GM23248 (cell line): ENCODE measurements around the gene HAPSTR1. TPM values are rescaled to one million over a fixed set of nuclear protein-coding genes. Genes with fewer than 3 reads are reported as not detected.

Experiments
- DNase-seq: peaks from one replicate; pipeline ENCODE4 v3.0.0-alpha.2; 2015
- H2AFZ ChIP-seq: fragments of 200-600 bp; sonication (generic); 2 replicates; pipeline ENCODE4 v1.6.1; 2016; ENCODE audit warnings: antibody characterized with exemption
- H3F3A ChIP-seq: fragments of 200-600 bp; sonication (generic); 2 replicates; pipeline ENCODE4 v1.6.1; 2016; ENCODE audit warnings: mild to moderate bottlenecking, antibody characterized with exemption, mixed run types; ENCODE audit not compliant: insufficient read depth
- H3K27ac ChIP-seq: fragments of 200-600 bp; sonication (generic); 2 replicates; pipeline ENCODE4 v1.5.1; 2016; ENCODE audit warnings: mild to moderate bottlenecking
- H3K27me3 ChIP-seq: fragments of 200-600 bp; sonication (generic); replicated peaks from 2 replicates; pipeline ENCODE4 v1.6.1; 2016; ENCODE audit warnings: mild to moderate bottlenecking; ENCODE audit not compliant: insufficient read depth
- H3K36me3 ChIP-seq: fragments of 200-600 bp; sonication (generic); 2 replicates; pipeline ENCODE4 v1.6.1; 2016; ENCODE audit warnings: low read depth, mild to moderate bottlenecking
- H3K4me1 ChIP-seq: fragments of 200-600 bp; sonication (generic); 2 replicates; pipeline ENCODE4 v1.6.1; 2016; ENCODE audit warnings: mild to moderate bottlenecking; ENCODE audit not compliant: insufficient read depth
- H3K4me2 ChIP-seq: fragments of 200-600 bp; sonication (generic); one replicate; pipeline ENCODE4 v1.6.1; 2016; ENCODE audit warnings: mild to moderate bottlenecking; ENCODE audit not compliant: unreplicated experiment
- H3K4me3 ChIP-seq: fragments of 200-600 bp; sonication (generic); 2 replicates; pipeline ENCODE4 v1.5.1; 2016; ENCODE audit warnings: mild to moderate bottlenecking
- H3K79me2 ChIP-seq: fragments of 200-600 bp; sonication (generic); 2 replicates; pipeline ENCODE4 v1.6.1; 2016; ENCODE audit warnings: mild to moderate bottlenecking; ENCODE audit not compliant: insufficient read depth
- H3K9ac ChIP-seq: fragments of 200-600 bp; sonication (generic); 2 replicates; pipeline ENCODE4 v1.6.1; 2016; ENCODE audit warnings: mild to moderate bottlenecking
- H3K9me2 ChIP-seq: fragments of 200-600 bp; sonication (generic); 2 replicates; pipeline ENCODE4 v1.6.1; 2016; ENCODE audit warnings: mixed run types, mild to moderate bottlenecking, moderate library complexity; ENCODE audit not compliant: insufficient read depth
- H3K9me3 ChIP-seq: fragments of 200-600 bp; sonication (generic); one replicate; pipeline ENCODE4 v1.6.1; 2017; ENCODE audit warnings: low read depth
- H4K20me1 ChIP-seq: fragments of 200-600 bp; sonication (generic); 2 replicates; pipeline ENCODE4 v1.6.0; 2016; ENCODE audit not compliant: insufficient read depth
- EZH2 ChIP-seq: fragments of 200-600 bp; sonication (generic); IDR thresholded peaks from 2 replicates; pipeline ENCODE4 v1.6.1; 2018; ENCODE audit warnings: antibody characterized with exemption, mild to moderate bottlenecking; ENCODE audit not compliant: insufficient read depth, poor library complexity, severe bottlenecking
- EZH2phosphoT487 ChIP-seq: fragments of 200-600 bp; sonication (generic); IDR thresholded peaks from 2 replicates; pipeline ENCODE4 v1.6.1; 2018; ENCODE audit warnings: antibody characterized with exemption, moderate library complexity, mild to moderate bottlenecking, low read depth; ENCODE audit not compliant: insufficient read depth
- WGBS, 2 experiments: methylation state at CpG; one replicate each; pipeline ENCODE4 v1.1.6; 2015 to 2017; ENCODE audit warnings: low lambda C conversion rate in 2 of 2, low coverage in 1 of 2; ENCODE audit errors: missing lambda C conversion rate in 2 of 2; 5-methylcytosine and 5-hydroxymethylcytosine counted together
- in situ Hi-C: fragments of 300-500 bp; cut with MboI; formaldehyde crosslinking; loops from 2 replicates; pipeline ENCODE4 v1.15.0; 2020
- polyA plus RNA-seq: library from polyadenylated mRNA; unstranded; fragments of >200 nt; fragmentation: Nextera tagmentation; extraction: Ambion mirVana; gene quantifications from 2 replicates; pipeline ENCODE4 v1.2.1, GENCODE V29; 2016
- total RNA-seq: library from RNA; depleted of rRNA; stranded (reverse); fragments of >200 nt; shearing (Covaris generic); gene quantifications from 2 replicates; pipeline ENCODE4 v1.2.3, GENCODE V29; 2014

HAPSTR1 gene
- total and polyA plus RNA-seq, 2 experiments from 2014 or later: 11.7 to 79.2 TPM

GRCh38 chr16:9122342-9122741 is 30.9 kb downstream of the HAPSTR1 start:
- in situ Hi-C loops: no loop called here
- Histone ChIP-seq H3K27ac (0 out of 2 replicates have a peak overlapping the region, but pooled peaks have one; percentile 3), H3K36me3 (peaks cover 46% of the 10 kb centered on the region), H3K4me1 (peaks cover 40% of the 10 kb centered on the region), H3K9me3 (no peaks in the 10 kb centered on the region), H3K27me3 (no peaks in the 10 kb centered on the region), H3K9me2 (no peaks in the 10 kb centered on the region), H2AFZ (no peak overlapping the region), H3K9ac (no peak overlapping the region), H4K20me1 (peaks cover 26% of the 10 kb centered on the region), H3K79me2 (peaks cover 95% of the 10 kb centered on the region), H3K4me2 (no peak overlapping the region), H3F3A (peaks cover 58% of the 10 kb centered on the region), H3K4me3 (no peak overlapping the region)
- DNase-seq: no peak
- TF ChIP-seq EZH2phosphoT487 (no peak), EZH2 (no peak)
- 88 to 92% methylated on average over 5 of the region's 5 CpGs for WGBS, 2 experiments

DNA sequence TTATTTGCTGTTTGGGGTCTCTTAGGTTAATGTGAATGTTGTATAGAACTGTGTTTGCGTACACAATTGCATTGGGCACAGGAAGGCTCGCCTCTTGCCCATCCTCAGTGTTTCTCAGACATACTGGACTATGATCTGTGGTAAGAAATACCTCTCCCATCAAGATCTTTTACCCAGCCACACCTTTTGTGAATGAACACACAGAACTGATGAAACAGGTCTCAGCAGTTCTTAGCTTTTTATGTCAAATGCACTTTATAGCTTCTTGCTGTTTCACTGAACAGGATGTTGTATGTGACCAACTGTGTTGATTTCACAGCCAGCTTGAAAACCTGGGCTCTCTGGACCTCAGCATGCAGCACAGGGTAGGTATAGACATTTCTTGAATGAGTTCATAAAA is 31.5 kb downstream of the HAPSTR1 start:
- Histone ChIP-seq H3K9me3 (no peaks in the 10 kb centered on the region), H3K27ac (no peak overlapping the region), H4K20me1 (peaks cover 20% of the 10 kb centered on the region), H3K27me3 (no peaks in the 10 kb centered on the region), H3F3A (peaks cover 53% of the 10 kb centered on the region), H3K4me3 (no peak overlapping the region), H3K36me3 (peaks cover 40% of the 10 kb centered on the region), H2AFZ (no peak overlapping the region), H3K4me1 (peaks cover 40% of the 10 kb centered on the region), H3K4me2 (no peak overlapping the region), H3K79me2 (peaks cover 95% of the 10 kb centered on the region), H3K9me2 (no peaks in the 10 kb centered on the region), H3K9ac (no peak overlapping the region)
- 68 to 71% methylated on average over 2 of the region's 2 CpGs for WGBS, 2 experiments
- no peak for TF ChIP-seq EZH2
- in situ Hi-C loops: no loop called here
- no peak for DNase-seq

DNA sequence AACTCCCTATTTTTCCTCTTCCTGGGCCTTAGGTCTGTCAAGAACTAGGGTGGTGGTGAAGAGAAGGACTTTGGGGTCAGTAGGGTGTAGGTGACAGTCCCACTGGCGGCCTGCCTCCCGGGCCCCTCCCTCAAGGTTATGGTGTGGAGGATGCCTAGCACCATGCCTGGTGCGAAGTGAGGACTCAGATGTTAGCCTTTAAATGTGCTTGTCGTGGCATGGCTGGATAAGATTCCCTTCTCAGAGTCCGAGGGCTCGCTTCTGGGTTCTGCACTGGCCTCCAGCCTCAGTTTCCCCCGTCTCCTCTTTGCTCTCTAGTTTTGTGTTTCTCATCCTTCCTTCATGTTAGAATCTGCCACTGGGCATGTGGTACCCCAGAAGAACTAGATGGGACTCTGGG is 32.0 kb downstream of the HAPSTR1 start:
- Histone ChIP-seq H3F3A (peaks cover 54% of the 10 kb centered on the region), H3K36me3 (peaks cover 35% of the 10 kb centered on the region), H3K9me2 (no peaks in the 10 kb centered on the region), H3K4me3 (no peak overlapping the region), H3K27ac (no peak overlapping the region), H3K9me3 (no peaks in the 10 kb centered on the region), H2AFZ (no peak overlapping the region), H3K4me2 (no peak overlapping the region), H3K79me2 (peaks cover 95% of the 10 kb centered on the region), H3K27me3 (no peaks in the 10 kb centered on the region), H3K4me1 (peaks cover 38% of the 10 kb centered on the region), H3K9ac (no peak overlapping the region), H4K20me1 (peaks cover 21% of the 10 kb centered on the region)
- in situ Hi-C loops: no loop called here
- no peak for TF ChIP-seq EZH2phosphoT487
- TF ChIP-seq EZH2: no peak
- WGBS, 2 experiments: 94 to 96% methylated on average over 7 of the region's 7 CpGs
- no peak for DNase-seq

DNA sequence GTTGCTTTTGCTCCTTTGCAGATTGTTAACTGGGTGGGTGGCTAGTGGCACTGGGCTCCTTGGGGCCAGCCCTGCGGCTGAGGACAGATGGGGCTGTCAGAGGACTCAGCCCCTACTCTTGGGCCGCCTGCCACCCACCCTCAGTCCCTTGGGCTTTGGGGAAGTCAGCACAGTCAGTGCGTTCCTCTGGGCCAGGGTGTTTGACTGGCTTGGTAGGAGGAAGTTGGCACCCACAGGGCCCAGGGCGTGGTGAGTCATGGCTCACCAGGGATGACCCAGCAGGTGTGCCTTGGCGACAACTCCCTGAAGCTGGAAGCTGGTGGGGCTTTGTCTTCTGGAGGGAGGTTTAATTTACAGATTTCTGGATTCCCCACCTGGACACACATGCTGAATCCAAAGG is 32.4 kb downstream of the HAPSTR1 start:
- Histone ChIP-seq H2AFZ (no peak overlapping the region), H3K79me2 (peaks cover 95% of the 10 kb centered on the region), H3K4me3 (no peak overlapping the region), H3K9me2 (no peaks in the 10 kb centered on the region), H4K20me1 (peaks cover 24% of the 10 kb centered on the region), H3K9me3 (no peaks in the 10 kb centered on the region), H3K4me2 (no peak overlapping the region), H3F3A (peaks cover 53% of the 10 kb centered on the region), H3K36me3 (peaks cover 31% of the 10 kb centered on the region), H3K9ac (no peak overlapping the region), H3K27me3 (no peaks in the 10 kb centered on the region), H3K4me1 (peaks cover 34% of the 10 kb centered on the region), H3K27ac (no peak overlapping the region)
- TF ChIP-seq EZH2phosphoT487 (no peak), EZH2 (no peak)
- WGBS, 2 experiments: 93 to 94% methylated on average over 5 of the region's 5 CpGs
- DNase-seq: no peak
- in situ Hi-C loops: no loop called here

- Histone ChIP-seq H3K9me3 (no peaks in the 10 kb centered on the region), H3K9me2 (no peaks in the 10 kb centered on the region), H3K9ac (no peak overlapping the region), H3F3A (peaks cover 52% of the 10 kb centered on the region), H2AFZ (no peak overlapping the region), H3K4me1 (peaks cover 29% of the 10 kb centered on the region), H3K4me2 (no peak overlapping the region), H3K27ac (no peak overlapping the region), H3K27me3 (no peaks in the 10 kb centered on the region), H4K20me1 (peaks cover 24% of the 10 kb centered on the region), H3K79me2 (peaks cover 95% of the 10 kb centered on the region), H3K36me3 (peaks cover 31% of the 10 kb centered on the region), H3K4me3 (no peak overlapping the region)
- in situ Hi-C loops: no loop called here
- DNase-seq: no peak
- TF ChIP-seq EZH2phosphoT487: no peak
- no peak for TF ChIP-seq EZH2
- 92 to 93% methylated on average over 7 of the region's 7 CpGs for WGBS, 2 experiments
Measured at GRCh38 chr16:9124444-9124843, 33.0 kb downstream of the HAPSTR1 start.
